Fibroblast of the aortic adventitia (primary cell): Measurements from ENCODE around the gene MPIG6B. TPM values are rescaled to one million over a fixed set of nuclear protein-coding genes. Genes with fewer than 3 reads are reported as not detected.

ENCODE experiments used
- DNase-seq: peaks from one replicate; pipeline ENCODE4 v3.0.0-alpha.2; 2010; ENCODE audit warnings: low read depth
- H3K4me3 ChIP-seq: 2 replicates; pipeline ENCODE4 v1.5.1; 2011; ENCODE audit warnings: low read depth, mild to moderate bottlenecking, control low read depth, low read length, moderate library complexity
- CTCF ChIP-seq: IDR thresholded peaks from 2 replicates; pipeline ENCODE4 v1.5.1; 2011; ENCODE audit warnings: mild to moderate bottlenecking, low read length, control low read depth, inconsistent platforms; ENCODE audit not compliant: insufficient read depth
- total RNA-seq: library from RNA; depleted of rRNA; stranded (reverse); fragments of >200 nt; gene quantifications from 2 replicates; pipeline ENCODE4 v1.2.3, GENCODE V29; 2012; ENCODE audit warnings: low replicate concordance

Gene MPIG6B
- not detected in 2 replicates for total RNA-seq

GRCh38 chr6:31723245-31723979, at the start of gene MPIG6B:
Gene MPIG6B (plus strand): TSS chr6:31723373. CDS start chr6:31723384, 11 bp downstream.
- TF ChIP-seq CTCF, result no peak
- no peak within 1 kb of the TSS for H3K4me3 ChIP-seq
- no peak for DNase-seq

GRCh38 chr6:31676322-31676903, 46.8 kb upstream of the MPIG6B start:
- DNase-seq, result no peak
- no peak overlapping the region for H3K4me3 ChIP-seq
- TF ChIP-seq CTCF, result no peak

- no peak for DNase-seq
- H3K4me3 ChIP-seq, result no peak overlapping the region
- TF ChIP-seq CTCF, result no peak
Observed at GRCh38 chr6:31676904-31677303, 46.3 kb upstream of the MPIG6B start.

GRCh38 chr6:31677955-31678354, 45.2 kb upstream of the MPIG6B start:
- no peak for TF ChIP-seq CTCF
- H3K4me3 ChIP-seq, result no peak overlapping the region
- no peak for DNase-seq

GRCh38 chr6:31680226-31681134, 42.7 kb upstream of the MPIG6B start, which contains the start of gene LY6G5C:
Gene LY6G5C (minus strand): TSS chr6:31681067. CDS start chr6:31680373, 694 bp downstream.
- TF ChIP-seq CTCF, result peak; percentile 85
- peak; percentile 92 for DNase-seq
- H3K4me3 ChIP-seq, result peak within 1 kb of the TSS; percentile 60

- TF ChIP-seq CTCF, result peak; percentile 20
- peak overlapping the region; percentile 60 for H3K4me3 ChIP-seq
- peak; percentile 24 for DNase-seq
Observed at GRCh38 chr6:31681135-31681671, 42.0 kb upstream of the MPIG6B start.
